ENCODE results near the gene KRTAP6-3. TPM values are rescaled to one million over a fixed set of nuclear protein-coding genes. Genes with fewer than 3 reads are reported as not detected.

KRTAP6-3 gene
- total and polyA plus RNA-seq, 2 experiments from 2014 or later, result not detected

GRCh38 chr21:30638686-30639085, 46.4 kb downstream of the KRTAP6-3 start:
- no peaks in the 10 kb centered on the region for H3K36me3 Mint-ChIP-seq (ENCODE audit: low read depth)

More at GRCh38 chr21:30638686-30639085, 46.4 kb downstream of the KRTAP6-3 start:
- TF ChIP-seq, protein P1, sequence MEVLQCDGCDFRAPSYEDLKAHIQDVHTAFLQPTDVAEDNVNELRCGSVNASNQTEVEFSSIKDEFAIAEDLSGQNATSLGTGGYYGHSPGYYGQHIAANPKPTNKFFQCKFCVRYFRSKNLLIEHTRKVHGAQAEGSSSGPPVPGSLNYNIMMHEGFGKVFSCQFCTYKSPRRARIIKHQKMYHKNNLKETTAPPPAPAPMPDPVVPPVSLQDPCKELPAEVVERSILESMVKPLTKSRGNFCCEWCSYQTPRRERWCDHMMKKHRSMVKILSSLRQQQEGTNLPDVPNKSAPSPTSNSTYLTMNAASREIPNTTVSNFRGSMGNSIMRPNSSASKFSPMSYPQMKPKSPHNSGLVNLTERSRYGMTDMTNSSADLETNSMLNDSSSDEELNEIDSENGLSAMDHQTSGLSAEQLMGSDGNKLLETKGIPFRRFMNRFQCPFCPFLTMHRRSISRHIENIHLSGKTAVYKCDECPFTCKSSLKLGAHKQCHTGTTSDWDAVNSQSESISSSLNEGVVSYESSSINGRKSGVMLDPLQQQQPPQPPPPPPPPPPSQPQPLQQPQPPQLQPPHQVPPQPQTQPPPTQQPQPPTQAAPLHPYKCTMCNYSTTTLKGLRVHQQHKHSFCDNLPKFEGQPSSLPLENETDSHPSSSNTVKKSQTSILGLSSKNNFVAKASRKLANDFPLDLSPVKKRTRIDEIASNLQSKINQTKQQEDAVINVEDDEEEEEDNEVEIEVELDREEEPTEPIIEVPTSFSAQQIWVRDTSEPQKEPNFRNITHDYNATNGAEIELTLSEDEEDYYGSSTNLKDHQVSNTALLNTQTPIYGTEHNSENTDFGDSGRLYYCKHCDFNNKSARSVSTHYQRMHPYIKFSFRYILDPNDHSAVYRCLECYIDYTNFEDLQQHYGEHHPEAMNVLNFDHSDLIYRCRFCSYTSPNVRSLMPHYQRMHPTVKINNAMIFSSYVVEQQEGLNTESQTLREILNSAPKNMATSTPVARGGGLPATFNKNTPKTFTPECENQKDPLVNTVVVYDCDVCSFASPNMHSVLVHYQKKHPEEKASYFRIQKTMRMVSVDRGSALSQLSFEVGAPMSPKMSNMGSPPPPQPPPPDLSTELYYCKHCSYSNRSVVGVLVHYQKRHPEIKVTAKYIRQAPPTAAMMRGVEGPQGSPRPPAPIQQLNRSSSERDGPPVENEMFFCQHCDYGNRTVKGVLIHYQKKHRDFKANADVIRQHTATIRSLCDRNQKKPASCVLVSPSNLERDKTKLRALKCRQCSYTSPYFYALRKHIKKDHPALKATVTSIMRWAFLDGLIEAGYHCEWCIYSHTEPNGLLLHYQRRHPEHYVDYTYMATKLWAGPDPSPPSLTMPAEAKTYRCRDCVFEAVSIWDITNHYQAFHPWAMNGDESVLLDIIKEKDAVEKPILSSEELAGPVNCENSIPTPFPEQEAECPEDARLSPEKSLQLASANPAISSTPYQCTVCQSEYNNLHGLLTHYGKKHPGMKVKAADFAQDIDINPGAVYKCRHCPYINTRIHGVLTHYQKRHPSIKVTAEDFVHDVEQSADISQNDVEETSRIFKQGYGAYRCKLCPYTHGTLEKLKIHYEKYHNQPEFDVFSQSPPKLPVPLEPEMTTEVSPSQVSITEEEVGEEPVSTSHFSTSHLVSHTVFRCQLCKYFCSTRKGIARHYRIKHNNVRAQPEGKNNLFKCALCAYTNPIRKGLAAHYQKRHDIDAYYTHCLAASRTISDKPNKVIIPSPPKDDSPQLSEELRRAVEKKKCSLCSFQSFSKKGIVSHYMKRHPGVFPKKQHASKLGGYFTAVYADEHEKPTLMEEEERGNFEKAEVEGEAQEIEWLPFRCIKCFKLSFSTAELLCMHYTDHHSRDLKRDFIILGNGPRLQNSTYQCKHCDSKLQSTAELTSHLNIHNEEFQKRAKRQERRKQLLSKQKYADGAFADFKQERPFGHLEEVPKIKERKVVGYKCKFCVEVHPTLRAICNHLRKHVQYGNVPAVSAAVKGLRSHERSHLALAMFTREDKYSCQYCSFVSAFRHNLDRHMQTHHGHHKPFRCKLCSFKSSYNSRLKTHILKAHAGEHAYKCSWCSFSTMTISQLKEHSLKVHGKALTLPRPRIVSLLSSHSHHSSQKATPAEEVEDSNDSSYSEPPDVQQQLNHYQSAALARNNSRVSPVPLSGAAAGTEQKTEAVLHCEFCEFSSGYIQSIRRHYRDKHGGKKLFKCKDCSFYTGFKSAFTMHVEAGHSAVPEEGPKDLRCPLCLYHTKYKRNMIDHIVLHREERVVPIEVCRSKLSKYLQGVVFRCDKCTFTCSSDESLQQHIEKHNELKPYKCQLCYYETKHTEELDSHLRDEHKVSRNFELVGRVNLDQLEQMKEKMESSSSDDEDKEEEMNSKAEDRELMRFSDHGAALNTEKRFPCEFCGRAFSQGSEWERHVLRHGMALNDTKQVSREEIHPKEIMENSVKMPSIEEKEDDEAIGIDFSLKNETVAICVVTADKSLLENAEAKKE (CRISPR knock-in tag; IDR thresholded peaks at IDR 0.05), result no peak
- no peak for TF ChIP-seq EZH2 (IDR thresholded peaks at IDR 0.05; ENCODE audit: low read depth, unreplicated experiment)
- no peak for TF ChIP-seq ETS1 (IDR thresholded peaks at IDR 0.05)
- TF ChIP-seq, protein P2, sequence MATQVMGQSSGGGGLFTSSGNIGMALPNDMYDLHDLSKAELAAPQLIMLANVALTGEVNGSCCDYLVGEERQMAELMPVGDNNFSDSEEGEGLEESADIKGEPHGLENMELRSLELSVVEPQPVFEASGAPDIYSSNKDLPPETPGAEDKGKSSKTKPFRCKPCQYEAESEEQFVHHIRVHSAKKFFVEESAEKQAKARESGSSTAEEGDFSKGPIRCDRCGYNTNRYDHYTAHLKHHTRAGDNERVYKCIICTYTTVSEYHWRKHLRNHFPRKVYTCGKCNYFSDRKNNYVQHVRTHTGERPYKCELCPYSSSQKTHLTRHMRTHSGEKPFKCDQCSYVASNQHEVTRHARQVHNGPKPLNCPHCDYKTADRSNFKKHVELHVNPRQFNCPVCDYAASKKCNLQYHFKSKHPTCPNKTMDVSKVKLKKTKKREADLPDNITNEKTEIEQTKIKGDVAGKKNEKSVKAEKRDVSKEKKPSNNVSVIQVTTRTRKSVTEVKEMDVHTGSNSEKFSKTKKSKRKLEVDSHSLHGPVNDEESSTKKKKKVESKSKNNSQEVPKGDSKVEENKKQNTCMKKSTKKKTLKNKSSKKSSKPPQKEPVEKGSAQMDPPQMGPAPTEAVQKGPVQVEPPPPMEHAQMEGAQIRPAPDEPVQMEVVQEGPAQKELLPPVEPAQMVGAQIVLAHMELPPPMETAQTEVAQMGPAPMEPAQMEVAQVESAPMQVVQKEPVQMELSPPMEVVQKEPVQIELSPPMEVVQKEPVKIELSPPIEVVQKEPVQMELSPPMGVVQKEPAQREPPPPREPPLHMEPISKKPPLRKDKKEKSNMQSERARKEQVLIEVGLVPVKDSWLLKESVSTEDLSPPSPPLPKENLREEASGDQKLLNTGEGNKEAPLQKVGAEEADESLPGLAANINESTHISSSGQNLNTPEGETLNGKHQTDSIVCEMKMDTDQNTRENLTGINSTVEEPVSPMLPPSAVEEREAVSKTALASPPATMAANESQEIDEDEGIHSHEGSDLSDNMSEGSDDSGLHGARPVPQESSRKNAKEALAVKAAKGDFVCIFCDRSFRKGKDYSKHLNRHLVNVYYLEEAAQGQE (IDR thresholded peaks at IDR 0.05; ENCODE audit: unreplicated experiment), result no peak
- TF ChIP-seq ZNF114 (CRISPR knock-in tag; IDR thresholded peaks at IDR 0.05), result no peak
- TF ChIP-seq STAT1 (IDR thresholded peaks at IDR 0.05; ENCODE audit: unreplicated experiment), result no peak
- no peak for TF ChIP-seq CTCF (conservative IDR thresholded peaks at IDR 0.05; ENCODE audit: low read depth in 2 of 2)
- TF ChIP-seq ZNF331 (CRISPR knock-in tag; IDR thresholded peaks at IDR 0.05; ENCODE audit: low read depth), result no peak
- no peak for TF ChIP-seq NANOG (IDR thresholded peaks at IDR 0.05; ENCODE audit: borderline replicate concordance)
- no peak for TF ChIP-seq POLR2AphosphoS5 (IDR thresholded peaks at IDR 0.05; ENCODE audit: low read depth)
- no peak for TF ChIP-seq EZH2phosphoT487 (IDR thresholded peaks at IDR 0.05; ENCODE audit: unreplicated experiment)
- no peak for TF ChIP-seq CREB1 (CRISPR knock-in tag; IDR thresholded peaks at IDR 0.05; ENCODE audit: low read depth)
- no peak for TF ChIP-seq JUNB (IDR thresholded peaks at IDR 0.05; ENCODE audit: unreplicated experiment)
- Histone ChIP-seq H3K4me1 (ENCODE audit: insufficient read depth) (no peaks in the 10 kb centered on the region), H2AFZ (no peak overlapping the region), H3K79me2 (replicated peaks; ENCODE audit: insufficient read depth) (no peaks in the 10 kb centered on the region), H3K27me3 (ENCODE audit: insufficient read depth) (no peaks in the 10 kb centered on the region), H3K9me2 (ENCODE audit: insufficient read depth) (0 out of 2 replicates have a peak, but pooled peaks cover 8% of the 10 kb centered on the region), H4K20me1 (replicated peaks; ENCODE audit: insufficient read depth) (no peaks in the 10 kb centered on the region), H3K4me2 (no peak overlapping the region), H3K36me3 (ENCODE audit: insufficient read depth) (no peaks in the 10 kb centered on the region), H3F3A (replicated peaks; ENCODE audit: low read depth) (no peaks in the 10 kb centered on the region), H3K4me3 (no peak overlapping the region), H3K27ac (ENCODE audit: low read depth) (no peak overlapping the region)
- no peaks in the 10 kb centered on the region for H3K4me1 Mint-ChIP-seq
- no peaks in the 10 kb centered on the region for H3K27me3 Mint-ChIP-seq (ENCODE audit: insufficient read depth, low read depth, poor library complexity)
- H3K27ac Mint-ChIP-seq, result no peak overlapping the region
- ATAC-seq, result no peak
- H3K4me3 Mint-ChIP-seq, result no peak overlapping the region
- peaks cover 3% of the 10 kb centered on the region; the same call in 2 of the 3 replicates for H3K9me3 Mint-ChIP-seq
- no peak for DNase-seq (ENCODE audit: low spot score)

Measured in GM23338 (cell line).